Testis (tissue), 2 donors: ENCODE data around the gene FAM237B.

Experiments
- CTCF ChIP-seq, 3 experiments: fragments of 450-650 bp in 2 of 3; fragments of 200-600 bp in 1 of 3; sonication (generic) in 1 of 3; IDR thresholded peaks; one replicate each; pipeline ENCODE4 v1.5.1; 2016 to 2019; ENCODE audit warnings: antibody characterized with exemption in 3 of 3, mild to moderate bottlenecking in 2 of 3, moderate library complexity in 1 of 3
- POLR2A ChIP-seq: fragments of 450-650 bp; IDR thresholded peaks from one replicate; pipeline ENCODE4 v1.6.1; 2017; ENCODE audit warnings: antibody characterized with exemption, mild to moderate bottlenecking, moderate library complexity

DNA sequence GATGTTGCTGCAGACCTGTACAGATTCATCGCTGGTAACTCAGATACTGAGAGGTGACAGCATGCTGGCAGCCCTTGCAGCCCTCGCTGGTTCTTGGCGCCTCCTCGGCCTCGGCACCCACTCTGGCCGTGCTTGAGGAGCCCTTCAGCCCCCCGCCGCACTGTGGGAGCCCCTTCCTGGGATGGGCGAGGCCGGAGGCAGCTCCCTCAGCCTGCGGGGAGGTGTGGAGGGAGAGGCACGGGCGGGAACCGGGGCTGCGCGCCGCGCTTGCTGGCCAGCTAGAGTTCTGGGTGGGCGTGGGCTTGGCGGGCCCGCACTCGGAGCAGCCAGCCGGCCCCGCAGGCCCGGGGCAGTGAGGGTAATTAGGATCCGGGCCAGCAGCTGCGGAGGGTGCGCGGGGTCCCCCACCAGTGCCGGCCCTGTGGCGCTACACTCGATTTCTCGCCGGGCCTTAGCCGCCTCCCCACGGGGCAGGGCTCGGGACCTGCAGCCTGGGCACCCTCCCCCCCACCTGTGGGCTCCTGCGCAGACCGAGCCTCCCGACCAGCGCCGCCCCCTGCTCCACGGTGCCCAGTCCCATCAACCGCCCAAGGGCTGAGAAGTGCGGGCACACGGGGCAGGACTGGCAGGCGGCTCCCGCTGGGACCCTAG is 13.2 kb upstream of the FAM237B start:
- TF ChIP-seq POLR2A: no peak
- no peak for TF ChIP-seq CTCF (IDR thresholded peaks at IDR 0.05)
